ENCODE data around the gene SMIM45.

GRCh38 chr22:41931701-41932269 is 20.2 kb upstream of the SMIM45 start:
- no peak for TF ChIP-seq CTCF (IDR thresholded peaks at IDR 0.05)
- no peak for TF ChIP-seq REST (IDR thresholded peaks at IDR 0.05; ENCODE audit: insufficient read depth in 1 of 2, low read depth in 2 of 2, low read length in 1 of 2)
- TF ChIP-seq SIN3A (IDR thresholded peaks at IDR 0.05; ENCODE audit: borderline replicate concordance, insufficient read depth, low read depth, low read length): no peak
